GDM1 (cell line): ENCODE data around the gene LRP1.

Source experiments
- DNase-seq: peaks from one replicate; lab custom pipeline; 2025; lab: John Stamatoyannopoulos, UW

The LRP1 gene

GRCh38 chr12:57094208-57095160 lies 33.8 kb upstream of the LRP1 start:
- no peak for DNase-seq

- no peak for DNase-seq
Observed at GRCh38 chr12:57095440-57095839, 32.8 kb upstream of the LRP1 start.

- DNase-seq: peak; percentile 33
Observed at GRCh38 chr12:57096099-57096572, 32.1 kb upstream of the LRP1 start.

GRCh38 chr12:57096748-57097553 lies 31.3 kb upstream of the LRP1 start:
- no peak for DNase-seq

GRCh38 chr12:57097554-57097835 lies 30.8 kb upstream of the LRP1 start:
- no peak for DNase-seq

GRCh38 chr12:57098546-57098945 lies 29.7 kb upstream of the LRP1 start:
- no peak for DNase-seq

- DNase-seq: no peak
Observed at GRCh38 chr12:57099047-57099714, 29.1 kb upstream of the LRP1 start.

GRCh38 chr12:57099766-57100165 lies 28.5 kb upstream of the LRP1 start:
- DNase-seq: no peak

GRCh38 chr12:57101892-57102695 lies 26.2 kb upstream of the LRP1 start:
- peak; percentile 11 for DNase-seq

GRCh38 chr12:57103856-57104255 lies 24.4 kb upstream of the LRP1 start:
- DNase-seq: no peak

- no peak for DNase-seq
Observed at GRCh38 chr12:57104292-57104910, 23.9 kb upstream of the LRP1 start.

GRCh38 chr12:57105011-57105753 lies 23.1 kb upstream of the LRP1 start:
- no peak for DNase-seq

- no peak for DNase-seq
Observed at GRCh38 chr12:57106021-57106708, 22.1 kb upstream of the LRP1 start.

GRCh38 chr12:57107456-57108155 lies 20.7 kb upstream of the LRP1 start:
- no peak for DNase-seq

- DNase-seq: no peak
Observed at GRCh38 chr12:57109207-57110103, 18.8 kb upstream of the LRP1 start.

- DNase-seq: peak; percentile 27
Observed at GRCh38 chr12:57110104-57111030, 17.9 kb upstream of the LRP1 start.
